ENCODE measurements around the gene FER1L5. TPM values are rescaled to one million over a fixed set of nuclear protein-coding genes. Genes with fewer than 3 reads are reported as not detected.

The FER1L5 gene
- total RNA-seq, 2 experiments from 2014 or later, result not detected

DNA sequence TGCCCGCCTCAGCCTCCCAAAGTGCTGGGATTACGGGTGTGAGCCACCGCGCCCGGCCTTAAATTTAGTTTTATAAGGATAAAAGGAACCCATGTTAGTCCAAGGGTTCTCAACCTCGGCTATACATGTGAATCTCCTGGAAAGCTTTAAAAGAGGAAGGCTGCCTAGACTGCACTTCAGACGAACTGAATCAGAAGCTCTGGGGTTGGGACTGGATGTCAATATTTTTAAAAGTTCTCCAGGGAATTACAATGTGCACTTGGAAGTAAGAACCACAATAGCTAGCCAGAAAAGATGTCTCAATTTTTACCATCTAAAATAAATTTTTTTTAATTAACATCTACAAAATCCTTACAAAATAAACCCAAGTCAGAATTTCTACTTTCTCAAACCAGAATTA lies 87.2 kb downstream of the FER1L5 start:
- ChIA-PET POLR2A (no interaction called here), CTCF (no interaction called here)
- Mint-ChIP-seq H3K36me3 (ENCODE audit: low read depth) (peaks cover 28% of the 10 kb centered on the region), H3K27ac (no peak overlapping the region), H3K27me3 (no peaks in the 10 kb centered on the region), H3K4me1 (ENCODE audit: low read depth) (no peaks in the 10 kb centered on the region), H3K9me3 (no peaks in the 10 kb centered on the region), H3K4me3 (no peak overlapping the region)
- TF ChIP-seq, protein P1, sequence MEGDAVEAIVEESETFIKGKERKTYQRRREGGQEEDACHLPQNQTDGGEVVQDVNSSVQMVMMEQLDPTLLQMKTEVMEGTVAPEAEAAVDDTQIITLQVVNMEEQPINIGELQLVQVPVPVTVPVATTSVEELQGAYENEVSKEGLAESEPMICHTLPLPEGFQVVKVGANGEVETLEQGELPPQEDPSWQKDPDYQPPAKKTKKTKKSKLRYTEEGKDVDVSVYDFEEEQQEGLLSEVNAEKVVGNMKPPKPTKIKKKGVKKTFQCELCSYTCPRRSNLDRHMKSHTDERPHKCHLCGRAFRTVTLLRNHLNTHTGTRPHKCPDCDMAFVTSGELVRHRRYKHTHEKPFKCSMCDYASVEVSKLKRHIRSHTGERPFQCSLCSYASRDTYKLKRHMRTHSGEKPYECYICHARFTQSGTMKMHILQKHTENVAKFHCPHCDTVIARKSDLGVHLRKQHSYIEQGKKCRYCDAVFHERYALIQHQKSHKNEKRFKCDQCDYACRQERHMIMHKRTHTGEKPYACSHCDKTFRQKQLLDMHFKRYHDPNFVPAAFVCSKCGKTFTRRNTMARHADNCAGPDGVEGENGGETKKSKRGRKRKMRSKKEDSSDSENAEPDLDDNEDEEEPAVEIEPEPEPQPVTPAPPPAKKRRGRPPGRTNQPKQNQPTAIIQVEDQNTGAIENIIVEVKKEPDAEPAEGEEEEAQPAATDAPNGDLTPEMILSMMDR (IDR thresholded peaks at IDR 0.05), result no peak
- DNase-seq (no peak), ATAC-seq (no peak)
- intact Hi-C loops (cut with micrococcal nuclease), result no loop called here

DNA sequence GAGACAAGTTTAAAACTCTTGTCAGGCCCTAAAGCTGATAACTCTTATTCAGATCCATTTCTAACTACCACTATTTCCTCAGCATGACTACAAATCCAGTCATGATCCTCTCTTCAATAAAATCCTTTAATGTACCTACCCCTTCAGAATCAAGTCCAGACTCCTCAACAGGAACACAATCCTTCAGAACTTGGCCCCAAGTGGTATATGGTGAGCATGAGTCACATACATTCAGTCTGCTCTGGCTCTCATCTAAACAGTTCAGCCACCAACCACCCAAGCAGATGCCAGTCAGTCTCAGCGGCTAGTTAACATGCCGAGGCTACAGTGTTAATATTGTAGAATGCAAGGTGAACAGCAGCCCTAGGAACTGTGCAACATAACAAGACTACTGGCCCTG lies 87.6 kb downstream of the FER1L5 start:
- TF ChIP-seq, protein P1 (IDR thresholded peaks at IDR 0.05), result no peak
- POLR2A ChIA-PET, result no interaction called here
- Mint-ChIP-seq H3K27me3 (no peaks in the 10 kb centered on the region), H3K4me3 (no peak overlapping the region), H3K27ac (peak overlapping the region; percentile 23), H3K36me3 (ENCODE audit: low read depth) (peaks cover 28% of the 10 kb centered on the region), H3K9me3 (no peaks in the 10 kb centered on the region), H3K4me1 (ENCODE audit: low read depth) (no peaks in the 10 kb centered on the region)
- DNase-seq (no peak), ATAC-seq (no peak)
- intact Hi-C loops (cut with micrococcal nuclease), result no loop called here
- CTCF ChIA-PET, result no interaction called here

DNA sequence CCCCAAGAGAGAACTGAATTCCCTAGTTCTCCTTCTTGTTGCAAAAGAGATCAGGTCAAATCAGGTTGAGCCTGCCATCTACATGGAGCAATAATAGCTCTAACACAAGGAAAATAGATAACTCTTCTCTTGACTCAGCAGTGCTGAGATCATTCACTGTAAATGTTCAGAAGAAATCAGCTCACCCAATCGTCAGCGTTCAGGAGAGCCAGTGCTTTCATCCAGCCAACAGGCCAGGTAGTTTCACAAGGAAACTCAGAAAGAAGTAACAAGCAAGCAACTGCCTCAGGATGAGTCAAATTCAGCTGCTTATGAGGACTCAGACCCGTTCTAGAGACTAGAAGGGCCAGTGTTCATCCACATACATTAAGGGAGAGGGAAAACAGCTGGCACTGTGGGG lies 91.4 kb downstream of the FER1L5 start:
- peaks cover 12% of the 10 kb centered on the region for H3K4me1 Mint-ChIP-seq (ENCODE audit: low read depth)
- H3K27ac Mint-ChIP-seq, result no peak overlapping the region
- TF ChIP-seq, protein P1 (IDR thresholded peaks at IDR 0.05), result no peak
- CTCF ChIA-PET, result interaction anchor here (1.1 to 1.2 kb wide), 2 partner anchors 27 to 29 kb away, joined by 3 to 4 read pairs; no protein-coding TSS in a partner anchor
- no peaks in the 10 kb centered on the region for H3K27me3 Mint-ChIP-seq
- no peak overlapping the region for H3K4me3 Mint-ChIP-seq
- H3K9me3 Mint-ChIP-seq, result no peaks in the 10 kb centered on the region
- POLR2A ChIA-PET, result no interaction called here
- DNase-seq (no peak), ATAC-seq (no peak)
- intact Hi-C loops (cut with micrococcal nuclease), result no loop called here
- peaks cover 22% of the 10 kb centered on the region for H3K36me3 Mint-ChIP-seq (ENCODE audit: low read depth)

DNA sequence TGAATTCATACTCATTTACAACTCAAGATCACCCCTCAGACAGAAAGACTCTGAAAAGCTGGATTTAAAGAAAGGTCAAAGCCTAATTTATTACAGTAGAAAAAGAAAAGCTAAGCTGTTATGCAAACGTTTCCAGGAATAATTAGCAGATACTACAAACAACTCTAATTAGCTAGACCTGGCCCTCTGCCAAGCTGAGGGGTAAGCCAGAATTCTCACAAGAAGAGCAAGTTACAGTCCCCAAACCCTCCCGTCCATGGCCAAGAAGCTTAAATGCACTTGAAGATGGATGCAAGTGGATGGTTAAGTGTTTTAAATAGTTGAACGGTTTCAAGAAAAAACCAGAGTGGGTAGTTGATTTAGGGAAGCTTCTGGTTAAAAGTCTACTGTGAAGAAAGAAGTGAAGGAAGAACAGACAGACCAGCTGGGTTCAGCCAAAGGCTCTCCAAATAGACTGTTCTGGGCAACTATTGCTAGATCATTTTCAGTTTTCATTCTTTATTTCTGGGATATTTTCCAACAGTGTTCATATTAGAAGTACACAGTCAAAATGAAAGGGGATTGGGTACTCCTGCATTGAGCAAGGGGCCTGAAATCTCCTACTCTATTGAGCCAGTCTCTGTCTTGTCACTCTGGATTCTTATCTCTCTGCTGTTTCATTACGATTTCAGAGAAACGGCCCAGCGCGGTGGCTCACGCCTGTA lies 92.5 kb downstream of the FER1L5 start:
- ChIA-PET POLR2A (interaction anchor here (0.6 kb wide), 1 partner anchor 1012 kb away, joined by 4 read pairs; no protein-coding TSS in a partner anchor), CTCF (interaction anchor here (1.2 kb wide), 2 partner anchors 24 to 28 kb away, joined by 4 read pairs; no protein-coding TSS in a partner anchor)
- DNase-seq (no peak), ATAC-seq (no peak)
- no peaks in the 10 kb centered on the region for H3K9me3 Mint-ChIP-seq
- H3K4me3 Mint-ChIP-seq, result no peak overlapping the region
- no peaks in the 10 kb centered on the region for H3K27me3 Mint-ChIP-seq
- intact Hi-C loops (cut with micrococcal nuclease), result no loop called here
- H3K36me3 Mint-ChIP-seq (ENCODE audit: low read depth), result peaks cover 20% of the 10 kb centered on the region
- H3K27ac Mint-ChIP-seq, result no peak overlapping the region
- H3K4me1 Mint-ChIP-seq (ENCODE audit: low read depth), result peaks cover 18% of the 10 kb centered on the region
- TF ChIP-seq, protein P1 (IDR thresholded peaks at IDR 0.05), result no peak

DNA sequence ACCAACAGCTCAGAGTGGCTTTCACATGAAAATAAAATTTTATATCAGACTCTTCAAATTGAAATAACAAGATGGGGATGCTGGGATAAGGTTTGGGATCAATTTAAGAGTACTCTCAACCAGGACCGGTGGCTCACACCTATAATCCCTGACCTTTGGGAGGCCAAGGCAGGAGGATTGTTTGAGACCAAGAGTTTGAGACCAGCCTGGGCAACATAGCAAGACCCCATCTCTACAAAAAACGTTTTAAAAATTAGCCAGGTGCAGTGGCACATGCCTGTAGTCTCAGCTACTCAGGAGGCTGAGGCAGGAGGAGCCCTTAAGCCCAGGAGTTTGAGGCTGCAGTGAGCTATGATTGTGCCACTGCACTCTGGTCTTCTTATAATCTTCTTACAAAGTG lies 94.7 kb downstream of the FER1L5 start:
- ChIA-PET POLR2A (interaction anchor here (0.7 kb wide), 1 partner anchor 120 kb away, joined by 3 read pairs; no protein-coding TSS in a partner anchor), CTCF (interaction anchor here (1.0 to 5.0 kb wide), 3 partner anchors 25 to 63 kb away, joined by 3 to 33 read pairs (median 3); partner anchors contain the start of gene CNNM4)
- intact Hi-C loops (cut with micrococcal nuclease), result no loop called here

More for the DNA sequence above, 94.7 kb downstream of the FER1L5 start:
- Mint-ChIP-seq H3K9me3 (no peaks in the 10 kb centered on the region), H3K27me3 (no peaks in the 10 kb centered on the region), H3K4me1 (ENCODE audit: low read depth) (peaks cover 26% of the 10 kb centered on the region), H3K4me3 (no peak overlapping the region), H3K36me3 (ENCODE audit: low read depth) (peaks cover 12% of the 10 kb centered on the region), H3K27ac (no peak overlapping the region)
- ATAC-seq, result no peak
- no peak for DNase-seq
- TF ChIP-seq, protein P1 (IDR thresholded peaks at IDR 0.05), result no peak

Data from activated CD8-positive, alpha-beta T cell treated with anti-CD3 and anti-CD28 coated beads for 36 hours (primary cell).